ENCODE measurements around the gene ERGIC3.
A peak's percentile ranks its signal among the peaks of the same experiment; 100 is the strongest.

ERGIC3 gene

DNA sequence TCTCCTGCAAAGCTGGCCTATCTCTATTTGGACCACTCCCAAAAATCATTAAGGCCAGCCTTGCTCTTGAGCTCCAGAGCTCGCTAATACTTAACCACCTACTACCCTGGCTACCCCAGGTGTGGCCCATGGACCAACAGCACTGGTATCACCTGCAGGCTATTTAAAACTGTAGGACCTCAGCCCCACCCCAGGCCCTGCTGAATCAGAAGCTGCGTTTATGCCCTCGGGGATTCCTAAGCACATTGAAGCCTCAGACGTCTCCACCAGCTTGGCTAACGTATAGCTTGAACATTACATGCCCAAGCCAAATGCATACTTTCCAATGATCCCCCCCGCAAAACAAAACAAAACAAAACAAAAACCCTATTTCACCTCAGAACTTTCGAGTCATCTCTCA lies 54.0 kb downstream of the ERGIC3 start:
- no peak for DNase-seq (ENCODE audit: low read depth in 3 of 3, low spot score in 1 of 3)

DNA sequence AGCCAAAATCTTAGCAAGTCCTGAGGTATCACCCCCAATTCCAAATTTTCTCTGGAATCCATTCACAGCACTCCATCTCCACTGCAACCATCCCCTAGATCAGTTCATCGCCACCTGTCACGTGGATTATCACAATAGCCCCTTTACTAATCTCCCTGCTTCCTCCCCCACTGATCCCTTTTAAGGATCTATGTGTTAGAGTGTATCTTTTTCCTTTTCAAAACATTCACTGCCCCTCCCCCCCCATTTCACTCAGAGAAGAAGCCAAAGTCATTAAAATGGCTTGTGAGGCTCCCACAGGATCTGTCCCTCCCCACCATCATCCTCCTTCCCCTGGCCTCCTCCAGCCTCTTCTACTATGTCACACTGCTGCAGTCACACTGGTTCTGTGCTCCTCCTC lies 55.3 kb downstream of the ERGIC3 start:
- DNase-seq (ENCODE audit: low read depth in 3 of 3, low spot score in 1 of 3), result no peak

DNA sequence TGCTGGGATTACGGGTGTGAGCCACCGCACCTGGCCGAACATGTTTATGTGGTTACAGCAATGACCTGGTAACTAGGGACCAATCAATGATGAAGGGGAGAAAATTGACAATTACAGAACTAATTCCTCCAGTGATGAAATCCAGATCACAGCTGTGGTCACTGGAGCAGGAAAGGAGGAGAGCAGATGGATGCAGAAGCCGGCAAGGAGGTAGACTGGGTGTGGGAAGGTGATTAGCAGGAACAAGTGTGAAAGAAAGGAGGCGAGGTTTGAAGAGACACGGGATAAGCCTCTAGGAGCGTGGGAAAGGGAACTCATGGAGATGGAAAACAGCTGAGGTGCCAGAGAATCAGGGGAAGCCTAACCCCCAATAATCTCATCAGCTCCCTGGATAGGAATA lies 56.6 kb downstream of the ERGIC3 start:
- DNase-seq (ENCODE audit: low read depth in 3 of 3, low spot score in 1 of 3), result no peak

DNA sequence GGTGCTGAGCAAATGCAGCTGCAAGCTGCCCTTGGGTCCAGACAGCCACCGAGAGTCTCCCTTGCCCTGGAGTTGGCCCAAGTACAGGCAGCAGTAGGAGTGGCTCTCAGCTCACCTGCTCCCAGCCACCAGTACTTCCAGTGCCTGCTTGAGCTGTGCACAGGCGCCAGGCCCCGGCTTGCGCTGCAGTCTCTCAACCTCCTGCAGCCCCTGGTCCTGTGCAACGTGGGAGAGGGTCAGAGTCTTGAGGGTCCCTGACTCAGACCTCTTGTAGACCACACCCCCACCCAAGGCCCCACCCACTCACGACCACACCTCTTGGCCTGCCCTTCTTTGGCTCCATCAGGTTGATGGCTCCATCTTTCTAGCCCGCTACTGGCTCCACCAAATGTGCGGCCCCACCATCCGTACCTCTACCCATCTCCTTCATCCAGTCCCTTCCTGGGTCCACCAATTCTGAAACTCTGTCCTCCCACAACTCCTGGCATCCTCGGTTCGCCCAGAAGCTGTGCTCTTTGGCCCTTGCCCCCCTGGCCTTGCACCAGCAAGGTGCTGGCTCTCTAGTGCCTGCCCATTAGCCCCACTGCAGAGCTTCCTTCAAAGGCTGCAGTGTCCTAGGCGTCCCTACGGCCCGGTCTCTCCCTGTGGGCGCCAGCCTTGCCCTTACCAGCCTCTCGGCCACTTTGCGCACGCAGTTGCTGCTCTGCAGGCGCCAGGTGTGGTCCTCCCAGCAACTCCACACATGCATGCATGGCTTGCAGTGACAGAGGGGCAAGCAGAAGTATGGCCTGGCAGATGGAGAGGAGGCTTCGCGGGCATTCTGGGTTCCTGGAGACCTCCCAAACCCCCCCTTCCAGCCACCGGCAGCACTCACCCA lies 57.3 kb downstream of the ERGIC3 start:
- DNase-seq (ENCODE audit: low read depth in 3 of 3, low spot score in 1 of 3), result no peak

DNA sequence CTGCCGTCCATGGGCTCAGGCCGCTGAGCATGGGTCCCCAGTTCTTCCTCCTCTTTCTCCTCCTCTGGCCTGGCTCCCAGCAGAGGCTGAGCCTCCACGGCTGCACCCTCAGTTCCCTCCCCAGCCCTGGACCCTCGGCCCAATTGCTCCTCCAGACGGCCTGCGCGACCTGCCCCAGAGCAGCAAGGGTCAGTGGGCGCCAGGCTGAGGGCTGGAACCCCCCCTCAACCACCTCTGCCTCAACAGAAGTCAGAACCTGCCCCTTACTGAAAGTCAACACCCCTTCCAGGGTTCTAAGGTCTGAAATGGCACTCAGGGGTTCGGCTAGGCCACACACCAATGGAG lies 57.9 kb downstream of the ERGIC3 start:
- DNase-seq (ENCODE audit: low read depth in 3 of 3, low spot score in 1 of 3), result no peak

DNA sequence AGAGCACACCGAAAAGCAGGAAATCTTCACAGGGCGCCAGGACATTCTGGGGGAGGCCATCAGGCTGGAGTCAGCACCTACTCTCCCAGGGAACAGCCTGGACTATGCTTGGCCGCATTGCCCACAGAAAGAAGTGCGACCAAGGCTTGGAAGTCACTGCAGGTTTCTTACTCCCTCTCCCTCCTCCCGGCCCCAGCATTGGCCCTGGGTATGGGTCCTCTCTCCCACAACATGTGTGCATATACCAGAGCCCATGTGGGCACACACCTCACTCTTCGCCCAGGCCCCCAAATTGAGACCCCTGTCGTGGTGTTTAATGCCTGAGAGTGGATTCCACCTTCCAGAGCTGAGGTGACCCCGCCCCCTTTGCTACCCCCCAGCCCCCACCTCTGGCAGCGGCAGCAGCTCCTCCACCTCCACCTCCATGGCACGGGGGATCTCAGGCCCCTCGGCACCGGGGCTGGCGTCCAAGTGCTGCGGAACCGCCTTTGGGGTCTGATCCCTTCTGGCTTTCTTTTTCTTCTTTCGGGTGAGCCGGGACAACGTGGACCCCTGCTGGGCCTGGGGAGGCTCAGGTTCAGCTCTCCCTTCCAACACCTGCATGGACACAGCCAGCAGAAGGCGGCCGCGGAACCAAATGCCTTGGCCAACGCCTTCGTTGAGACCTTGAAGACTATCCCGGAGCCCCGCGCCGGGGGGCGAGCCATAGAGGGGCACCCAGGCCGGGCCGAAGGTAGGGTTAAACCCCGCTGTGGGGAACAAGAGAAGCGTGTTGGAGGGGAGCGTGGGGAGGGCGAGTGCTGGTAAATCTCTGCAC lies 58.5 kb downstream of the ERGIC3 start:
- no peak for DNase-seq (ENCODE audit: low read depth in 3 of 3, low spot score in 1 of 3)

DNA sequence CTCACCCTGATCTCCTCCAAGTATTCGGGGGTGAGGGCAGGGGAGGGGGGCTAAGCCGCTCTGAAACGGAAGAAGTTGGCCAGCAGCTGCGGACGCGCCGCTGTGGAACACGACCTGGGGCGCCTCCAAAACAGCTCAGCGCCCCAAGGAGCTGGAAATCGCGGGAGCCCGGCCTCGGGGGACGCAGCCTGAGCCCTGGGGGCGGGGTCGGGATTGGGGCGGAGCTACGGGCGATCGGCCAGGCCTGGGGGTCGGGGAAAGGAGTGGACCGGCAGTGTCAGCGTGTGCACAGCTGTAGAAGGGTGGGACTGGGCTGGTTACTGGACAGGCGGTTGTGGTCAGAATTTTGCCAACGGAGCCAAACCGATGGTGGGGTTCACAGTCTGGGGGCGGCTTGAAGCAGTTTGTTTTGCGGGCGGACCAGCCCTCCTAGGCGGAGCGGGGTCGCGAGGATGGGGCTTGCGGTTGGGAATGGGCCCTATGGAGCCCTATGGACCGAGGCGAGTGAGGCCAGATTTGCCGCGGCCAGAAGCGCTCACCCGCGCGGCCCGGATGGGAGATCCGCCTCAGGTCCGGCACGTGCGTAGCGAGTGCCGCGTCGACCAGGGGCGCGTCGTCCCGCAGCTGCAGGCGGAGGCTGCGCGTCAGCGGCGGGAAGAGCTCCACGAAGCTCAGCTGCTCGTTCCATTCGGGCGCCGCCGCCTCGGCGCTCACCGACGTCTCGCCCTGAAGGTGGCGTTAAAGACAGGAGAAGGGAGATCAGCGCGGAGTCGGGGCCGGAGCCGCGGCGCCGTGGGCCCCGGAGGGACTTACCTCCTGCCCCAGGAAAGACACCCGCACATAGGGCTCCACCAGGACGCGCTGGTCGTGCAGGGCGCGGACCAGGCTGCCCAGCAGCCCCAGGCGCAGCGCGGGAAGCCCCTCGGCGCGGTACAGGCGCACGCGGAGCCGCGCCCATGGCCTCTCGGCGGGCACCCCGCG lies 59.4 kb downstream of the ERGIC3 start:
- DNase-seq (ENCODE audit: low read depth in 3 of 3, low spot score in 1 of 3), result peak; percentile 41 to 62 (median 62)

DNA sequence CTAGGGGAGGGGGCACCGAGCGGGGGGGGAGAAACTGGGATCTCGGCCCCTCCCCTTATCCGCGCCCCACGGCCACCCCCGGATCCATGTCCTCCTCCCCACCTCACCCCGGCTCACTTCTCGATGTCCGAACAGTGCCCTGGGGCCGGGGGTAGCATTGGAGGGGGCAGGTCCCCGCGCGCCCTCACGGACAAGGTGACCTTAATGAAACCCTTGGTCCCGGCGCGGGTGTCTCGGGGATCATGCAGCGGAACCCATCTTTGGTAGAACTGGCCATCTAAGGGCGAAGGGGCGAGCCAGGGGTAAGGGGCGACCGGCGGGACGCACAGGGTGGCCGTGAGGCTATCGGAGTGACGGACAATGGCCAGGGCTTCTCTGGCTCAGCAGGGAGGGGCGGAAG lies 60.1 kb downstream of the ERGIC3 start:
- no peak for DNase-seq (ENCODE audit: low read depth in 3 of 3, low spot score in 1 of 3)

DNA sequence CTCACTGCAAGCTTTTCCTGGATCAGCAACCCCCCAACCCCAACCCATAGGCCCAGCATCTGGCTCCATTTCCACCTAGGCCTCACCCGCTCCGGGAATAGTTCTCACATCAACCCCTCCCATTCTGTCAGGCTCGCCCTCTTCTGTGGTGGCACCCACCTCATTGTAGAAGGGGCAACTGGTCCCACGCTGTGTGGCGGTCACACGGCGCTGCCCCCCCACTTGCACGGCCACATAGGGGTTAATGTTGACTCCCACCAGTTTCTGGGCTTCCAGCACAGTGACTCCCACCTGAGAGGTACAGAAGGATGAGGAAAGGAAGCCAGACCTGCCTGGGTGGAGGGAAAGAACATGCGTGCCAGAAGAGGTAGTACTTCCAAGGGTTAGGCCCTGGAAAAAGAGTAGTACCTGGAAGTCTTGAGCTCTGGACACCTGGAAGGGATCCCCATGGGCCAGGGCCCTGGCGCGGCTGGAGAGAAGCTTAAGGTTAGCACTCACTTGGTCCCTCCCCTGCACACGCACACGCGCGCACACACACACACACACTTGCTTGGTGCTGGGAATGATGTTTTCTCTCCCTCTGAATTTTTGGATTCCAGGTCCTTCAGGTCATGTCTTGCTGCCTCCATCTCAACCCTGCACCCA lies 61.1 kb downstream of the ERGIC3 start:
- DNase-seq (ENCODE audit: low read depth in 3 of 3, low spot score in 1 of 3), result no peak

DNA sequence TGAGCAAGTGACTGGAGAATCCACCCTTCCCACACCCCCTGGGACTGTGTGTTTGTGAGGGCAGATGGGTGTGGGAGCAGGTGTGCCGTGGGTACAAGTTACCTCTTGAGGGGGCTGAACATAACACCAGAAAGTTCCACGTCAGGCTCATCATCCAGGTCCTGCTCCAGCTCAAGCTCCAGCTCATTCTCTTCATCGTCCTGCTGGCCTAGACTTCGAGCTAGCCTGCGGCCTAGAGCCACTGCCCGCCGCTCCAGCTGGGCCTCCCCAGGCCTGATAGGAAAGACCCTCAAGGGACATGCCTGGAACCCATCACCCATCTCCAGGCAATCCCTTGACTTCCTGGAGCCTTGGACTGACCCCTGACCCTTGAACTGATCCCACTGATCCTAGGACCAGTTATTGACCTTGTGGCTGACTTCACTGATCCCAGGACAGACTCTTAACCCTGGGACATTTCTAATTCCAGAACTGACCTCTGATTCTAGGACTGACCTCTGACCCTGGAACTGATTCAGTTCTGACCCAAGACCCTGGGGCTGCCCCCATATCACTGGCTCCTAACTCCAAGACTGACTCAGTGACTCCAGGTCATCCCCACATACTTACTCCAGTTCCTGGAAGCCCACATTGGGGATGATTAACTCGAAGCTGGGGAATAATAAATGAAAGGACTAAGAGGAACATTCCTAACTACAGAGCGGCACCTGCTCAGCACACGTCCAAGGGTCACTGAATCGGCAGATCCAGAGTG lies 62.0 kb downstream of the ERGIC3 start:
- no peak for DNase-seq (ENCODE audit: low read depth in 3 of 3, low spot score in 1 of 3)

DNA sequence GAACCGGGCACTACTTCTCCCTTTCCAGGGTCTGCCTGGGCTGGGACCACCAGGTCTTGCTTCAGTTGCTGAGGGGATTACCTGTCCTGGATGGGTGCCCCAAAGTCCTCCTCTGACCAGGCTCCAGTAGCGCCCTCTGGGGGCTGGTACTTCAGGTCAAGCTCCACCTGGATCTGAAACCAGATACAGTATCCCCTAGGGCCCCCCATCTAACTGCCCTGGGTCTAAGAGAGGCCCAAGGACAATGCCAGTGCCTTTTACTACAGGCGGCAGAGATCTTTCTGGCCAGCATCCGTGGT lies 62.5 kb downstream of the ERGIC3 start:
- DNase-seq (ENCODE audit: low read depth in 3 of 3, low spot score in 1 of 3), result no peak

DNA sequence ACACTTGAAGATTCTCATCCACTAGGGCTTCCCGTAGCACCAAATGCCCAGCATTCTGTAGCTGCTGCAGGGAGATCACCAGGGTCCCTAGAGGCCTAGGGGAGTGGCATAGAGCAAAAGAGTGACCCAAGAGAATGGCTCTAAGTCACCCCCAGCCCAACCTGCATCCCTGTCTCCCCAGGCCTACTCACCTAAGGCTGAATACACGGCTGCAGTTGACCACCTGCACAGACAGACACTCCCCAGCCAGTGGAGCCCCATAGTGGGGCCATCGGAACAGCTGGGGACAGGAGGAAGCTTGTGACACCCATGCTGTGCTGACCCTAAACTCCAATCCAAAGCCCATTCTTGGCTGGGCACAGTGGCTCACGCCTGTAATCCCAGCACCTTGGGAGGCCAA lies 64.2 kb downstream of the ERGIC3 start:
- no peak for DNase-seq (ENCODE audit: low read depth in 3 of 3, low spot score in 1 of 3)
